SU-DHL-6 (cell line): ENCODE measurements around the gene ENO3.
A peak's percentile ranks its signal among the peaks of the same experiment; 100 is the strongest.

ENCODE experiments used
- H2AFZ ChIP-seq: fragments of 200-600 bp; sonication (generic); 2 replicates; pipeline ENCODE4 v1.6.1; 2014; ENCODE audit warnings: low read depth, mild to moderate bottlenecking, moderate library complexity, mixed read lengths, antibody characterized with exemption, low read length; ENCODE audit not compliant: severe bottlenecking
- H3F3A ChIP-seq: fragments of 200-600 bp; shearing (Covaris generic); 2 replicates; pipeline ENCODE4 v1.6.0; 2016; ENCODE audit warnings: antibody characterized with exemption, mild to moderate bottlenecking; ENCODE audit not compliant: insufficient read depth
- H3K27ac ChIP-seq: fragments of 200-600 bp; sonication (generic); 2 replicates; pipeline ENCODE4 v1.5.1; 2016; ENCODE audit warnings: low read depth, mild to moderate bottlenecking, low read length, moderate library complexity, mixed read lengths
- H3K27me3 ChIP-seq: fragments of 200-600 bp; sonication (generic), shearing (Covaris generic); 2 replicates; pipeline ENCODE4 v1.6.0; 2014; ENCODE audit warnings: mild to moderate bottlenecking, low read length
- H3K36me3 ChIP-seq: fragments of 200-600 bp; sonication (generic); 2 replicates; pipeline ENCODE4 v1.6.1; 2014; ENCODE audit warnings: mild to moderate bottlenecking, low read length, mixed read lengths
- H3K4me2 ChIP-seq: fragments of 300-600, 200-600 bp; shearing (Covaris generic), sonication (generic); 2 replicates; pipeline ENCODE4 v1.6.0; 2014; ENCODE audit warnings: low read length, low read depth, mild to moderate bottlenecking; ENCODE audit not compliant: poor library complexity, severe bottlenecking
- H3K4me3 ChIP-seq: fragments of 200-600 bp; sonication (generic); 2 replicates; pipeline ENCODE4 v1.5.1; 2014; ENCODE audit warnings: antibody characterized with exemption, low read length, mild to moderate bottlenecking, mixed read lengths; ENCODE audit not compliant: insufficient read depth, poor library complexity, severe bottlenecking
- H3K79me2 ChIP-seq: fragments of 200-600 bp; sonication (generic); 2 replicates; pipeline ENCODE4 v1.6.1; 2014; ENCODE audit warnings: mild to moderate bottlenecking, low read length, moderate library complexity; ENCODE audit not compliant: insufficient read depth
- H3K9ac ChIP-seq: fragments of 200-600 bp; sonication (generic); 2 replicates; pipeline ENCODE4 v1.7.0; 2014; ENCODE audit warnings: mild to moderate bottlenecking, low read length
- H3K9me2 ChIP-seq: fragments of 200-600 bp; sonication (generic); replicated peaks from 2 replicates; pipeline ENCODE4 v1.6.1; 2014; ENCODE audit warnings: low read length; ENCODE audit not compliant: insufficient read depth
- H3K9me3 ChIP-seq: fragments of 200-600 bp; sonication (generic); 2 replicates; pipeline ENCODE4 v1.6.1; 2014; ENCODE audit warnings: low read length, mixed read lengths; ENCODE audit not compliant: insufficient read depth
- H4K20me1 ChIP-seq: fragments of 200-600 bp; sonication (generic); 2 replicates; pipeline ENCODE4 v1.6.1; 2014; ENCODE audit warnings: low read depth, mild to moderate bottlenecking, antibody characterized with exemption, low read length, moderate library complexity, mixed read lengths
- CTCF ChIP-seq: fragments of 200-600 bp; sonication (generic); IDR thresholded peaks from one replicate; pipeline ENCODE4 v1.5.1; 2017; ENCODE audit warnings: antibody characterized with exemption, mild to moderate bottlenecking, low read length, moderate library complexity; ENCODE audit not compliant: insufficient read depth, poor library complexity, severe bottlenecking
- EZH2phosphoT487 ChIP-seq: fragments of 200-600 bp; sonication (generic), shearing (Covaris generic); conservative IDR thresholded peaks from 2 replicates; pipeline ENCODE4 v1.6.1; 2018; ENCODE audit warnings: mild to moderate bottlenecking, antibody characterized with exemption, low read length, moderate library complexity, mixed read lengths

The ENO3 gene

GRCh38 chr17:4938069-4938491 is 12.8 kb upstream of the ENO3 start:
- no peaks in the 10 kb centered on the region for H3K36me3 ChIP-seq

GRCh38 chr17:4938688-4939545 is 12.0 kb upstream of the ENO3 start:
- Histone ChIP-seq H2AFZ (peak overlapping the region; percentile 50), H3K27ac (peak overlapping the region; percentile 88), H3K9me2 (no peaks in the 10 kb centered on the region), H4K20me1 (no peaks in the 10 kb centered on the region), H3K4me2 (peak overlapping the region; percentile 73), H3K9ac (peak overlapping the region; percentile 93), H3K36me3 (no peaks in the 10 kb centered on the region), H3F3A (peaks cover 25% of the 10 kb centered on the region), H3K79me2 (peaks cover 48% of the 10 kb centered on the region), H3K9me3 (no peaks in the 10 kb centered on the region), H3K27me3 (no peaks in the 10 kb centered on the region), H3K4me3 (peak overlapping the region; percentile 83)
- TF ChIP-seq CTCF (no peak), EZH2phosphoT487 (no peak)

More at GRCh38 chr17:4938069-4938491, 12.8 kb upstream of the ENO3 start:
- H3F3A ChIP-seq: peaks cover 20% of the 10 kb centered on the region
- no peak overlapping the region for H3K4me3 ChIP-seq
- TF ChIP-seq CTCF (no peak), EZH2phosphoT487 (no peak)
- peaks cover 39% of the 10 kb centered on the region for H3K79me2 ChIP-seq
- no peaks in the 10 kb centered on the region for H3K9me2 ChIP-seq
- H3K27me3 ChIP-seq: no peaks in the 10 kb centered on the region
- H4K20me1 ChIP-seq: no peaks in the 10 kb centered on the region
- H2AFZ ChIP-seq: no peak overlapping the region
- peak overlapping the region; percentile 73 for H3K4me2 ChIP-seq
- H3K9ac ChIP-seq: peak overlapping the region; percentile 93
- H3K9me3 ChIP-seq: no peaks in the 10 kb centered on the region
- H3K27ac ChIP-seq: no peak overlapping the region

- Histone ChIP-seq H4K20me1 (no peaks in the 10 kb centered on the region), H3K79me2 (peaks cover 48% of the 10 kb centered on the region), H3K27ac (peak overlapping the region; percentile 88), H3K27me3 (no peaks in the 10 kb centered on the region), H3K9me2 (no peaks in the 10 kb centered on the region), H3F3A (peaks cover 31% of the 10 kb centered on the region), H3K4me3 (peak overlapping the region; percentile 83), H3K36me3 (no peaks in the 10 kb centered on the region), H3K9me3 (no peaks in the 10 kb centered on the region), H3K9ac (peak overlapping the region; percentile 93), H2AFZ (peak overlapping the region; percentile 50), H3K4me2 (peak overlapping the region; percentile 73)
- no peak for TF ChIP-seq CTCF
- TF ChIP-seq EZH2phosphoT487: no peak
Observed at GRCh38 chr17:4939546-4939795, 11.4 kb upstream of the ENO3 start.
